ENCODE data around the gene CORIN.

The CORIN gene

DNA sequence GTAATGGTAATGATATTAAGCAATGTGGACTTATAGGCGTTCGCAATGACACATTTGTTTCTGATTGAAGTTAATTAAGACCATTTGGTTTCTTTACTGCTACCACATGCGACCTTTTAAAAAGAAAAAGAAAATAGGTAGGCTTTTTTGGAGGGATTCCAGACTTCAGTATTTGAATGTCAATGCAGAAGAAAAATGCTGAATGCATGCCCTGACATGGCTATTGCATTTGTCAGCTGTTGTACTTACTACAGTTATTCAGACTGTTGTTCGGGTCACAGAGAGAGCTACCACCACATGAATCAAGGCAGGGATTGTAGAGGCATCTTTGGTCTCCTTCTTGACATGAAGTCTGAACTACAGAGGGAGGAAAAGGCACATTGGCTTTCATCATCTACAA lies 163.7 kb downstream of the CORIN start:
- peak; percentile 53 for DNase-seq

DNA sequence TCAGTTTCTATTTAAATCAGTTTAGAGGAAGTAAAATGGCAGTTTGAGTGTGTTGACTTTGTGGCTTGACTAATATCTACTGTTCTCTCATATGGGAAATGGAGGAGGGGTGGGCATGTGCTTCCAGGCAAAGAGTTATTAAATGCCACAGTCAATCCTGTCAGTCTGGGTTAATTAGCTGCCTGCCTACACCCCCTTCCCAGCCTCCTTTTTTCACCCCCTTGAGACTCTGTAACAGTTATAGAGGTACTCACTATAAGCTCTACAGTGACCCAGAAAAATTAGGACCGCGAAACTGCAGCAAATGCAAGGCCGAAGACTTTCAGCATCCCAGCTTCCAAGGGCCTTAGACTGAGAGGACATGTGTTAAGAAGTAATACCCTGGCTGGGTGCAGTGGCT lies 165.2 kb downstream of the CORIN start:
- no peak for DNase-seq

DNA sequence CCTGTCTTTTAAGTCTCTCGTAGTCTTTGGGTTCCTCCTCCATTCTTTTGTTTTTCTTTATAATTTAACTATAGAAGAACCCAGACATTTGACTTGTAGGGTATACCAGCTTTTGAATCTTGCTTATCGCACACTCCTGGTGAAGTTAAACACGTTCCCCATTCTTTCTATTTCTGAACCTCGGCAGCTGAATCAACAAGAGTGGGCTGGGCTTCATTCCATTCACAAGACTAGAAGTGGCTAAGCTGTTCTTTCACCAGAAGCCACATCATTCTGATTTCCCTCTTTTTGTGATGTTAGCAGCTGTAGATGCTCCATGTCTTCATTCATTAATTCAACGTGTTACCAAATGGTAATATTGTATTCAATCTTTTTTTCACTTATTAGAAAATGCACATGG lies 167.9 kb downstream of the CORIN start:
- no peak for DNase-seq

DNA sequence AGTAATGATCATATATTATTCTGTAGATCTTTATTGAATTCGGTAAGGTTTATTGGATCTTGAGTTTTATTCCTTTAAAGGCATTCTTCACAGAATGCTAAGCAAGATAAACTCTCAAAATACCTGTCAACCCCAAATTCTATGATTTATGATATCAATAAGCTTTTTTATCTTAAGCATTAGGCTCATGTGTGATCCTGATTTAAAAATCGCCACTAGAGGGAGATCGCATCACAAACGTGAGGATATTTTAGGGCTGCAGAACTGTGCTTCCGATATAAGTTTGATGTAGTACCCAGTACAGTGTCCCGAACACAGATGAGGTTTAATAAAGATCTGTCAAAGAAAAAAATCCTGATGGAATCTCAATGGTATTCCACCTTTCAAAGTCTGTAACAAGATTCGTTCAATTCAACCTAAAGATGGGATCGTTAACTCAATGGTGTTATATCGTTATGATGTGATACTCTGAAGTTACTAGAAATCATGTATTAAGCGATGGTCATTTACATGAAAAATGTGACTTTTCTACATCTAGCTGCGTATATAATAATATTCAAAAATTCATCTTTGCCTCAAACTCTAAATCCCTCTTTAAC lies 169.0 kb downstream of the CORIN start:
- DNase-seq = peak; percentile 62

DNA sequence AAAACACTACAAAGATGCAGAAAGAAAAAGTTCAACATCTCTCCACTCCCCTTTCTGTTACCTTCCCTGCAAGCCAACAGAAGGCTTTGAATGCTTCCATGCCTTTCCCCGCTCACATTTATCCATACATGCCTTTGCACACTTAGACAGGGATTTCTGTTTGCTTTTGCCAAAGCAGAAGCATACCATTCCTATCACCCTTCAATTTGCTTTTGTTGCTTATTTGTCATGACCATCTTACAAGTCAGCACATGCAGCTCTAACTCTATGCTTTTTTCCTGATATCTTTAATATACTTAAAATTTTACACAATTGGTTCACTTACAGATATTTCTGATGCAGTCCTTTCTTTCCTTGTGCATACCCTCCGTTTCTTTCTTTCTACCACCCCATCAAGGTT lies 169.6 kb downstream of the CORIN start:
- DNase-seq = no peak

DNA sequence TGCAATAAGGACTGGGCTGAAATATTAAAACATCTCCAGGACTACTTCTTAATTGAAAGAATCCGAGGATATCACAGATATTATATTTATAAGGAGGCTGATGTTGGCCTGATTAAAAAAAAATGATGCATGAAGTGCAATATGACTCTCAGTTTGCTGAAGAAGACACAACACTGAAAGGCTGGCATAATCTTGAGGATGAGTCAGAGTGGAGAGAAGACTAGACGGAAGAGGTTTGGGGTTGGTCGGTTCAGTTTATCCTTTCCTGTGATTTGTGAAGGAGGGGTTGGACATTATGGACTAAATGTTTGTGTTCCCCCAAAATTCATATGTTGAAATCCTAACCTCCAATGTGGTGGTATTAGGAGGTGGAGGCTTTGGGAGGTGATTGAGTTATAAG lies 170.3 kb downstream of the CORIN start:
- DNase-seq = no peak

DNA sequence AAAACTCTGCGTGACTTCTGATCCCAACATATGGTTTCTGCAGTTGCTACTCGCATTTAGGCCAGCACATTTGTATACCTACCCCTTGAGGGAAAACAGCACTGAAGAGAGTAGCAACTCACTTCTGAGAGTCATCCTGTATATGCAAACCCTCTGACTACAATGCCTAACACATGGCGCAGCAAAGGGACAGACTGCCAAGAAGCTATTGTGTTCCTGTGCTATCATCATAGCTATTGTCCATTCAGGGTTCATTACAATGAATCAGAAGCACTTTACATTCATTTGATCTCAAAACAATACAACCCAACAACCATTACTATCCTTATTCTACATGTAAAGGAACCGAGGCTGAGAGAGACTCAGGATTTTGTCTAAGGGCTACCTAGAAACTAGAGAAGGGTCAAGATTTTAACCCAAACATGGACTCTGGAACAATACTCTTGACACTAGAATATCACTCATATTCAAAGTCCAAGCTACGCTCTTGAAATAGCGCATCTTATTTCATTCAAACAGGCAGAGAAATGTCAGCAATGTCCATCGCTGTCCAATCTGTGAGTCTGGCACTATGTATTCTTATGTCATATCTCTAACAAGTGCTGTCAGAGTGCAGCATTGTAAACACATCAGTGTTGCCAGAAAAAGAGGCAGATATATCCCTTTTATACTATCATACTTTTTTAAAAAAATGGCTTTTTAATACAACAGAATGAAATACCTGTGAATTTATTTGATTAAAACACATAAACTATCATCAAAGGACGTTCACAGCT lies 173.6 kb downstream of the CORIN start:
- no peak for DNase-seq

DNA sequence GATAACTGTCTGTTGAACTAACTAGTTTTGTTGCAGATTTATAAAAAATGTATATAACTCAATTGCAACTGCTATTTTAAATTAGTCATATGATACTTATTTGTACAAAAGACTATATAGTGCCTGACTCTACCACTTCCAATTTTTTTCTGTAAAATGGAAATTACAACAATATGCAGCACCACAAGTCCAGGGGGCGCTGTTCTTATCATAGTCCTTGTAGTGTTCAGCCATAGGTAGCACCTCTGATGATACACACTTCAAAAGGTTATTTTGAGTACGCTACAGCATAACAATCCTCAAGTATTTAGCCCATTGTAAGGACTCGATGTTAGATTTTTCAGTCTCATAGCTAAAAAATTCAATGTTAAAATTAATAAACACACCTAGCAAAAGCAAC lies 174.9 kb downstream of the CORIN start:
- no peak for DNase-seq

DNA sequence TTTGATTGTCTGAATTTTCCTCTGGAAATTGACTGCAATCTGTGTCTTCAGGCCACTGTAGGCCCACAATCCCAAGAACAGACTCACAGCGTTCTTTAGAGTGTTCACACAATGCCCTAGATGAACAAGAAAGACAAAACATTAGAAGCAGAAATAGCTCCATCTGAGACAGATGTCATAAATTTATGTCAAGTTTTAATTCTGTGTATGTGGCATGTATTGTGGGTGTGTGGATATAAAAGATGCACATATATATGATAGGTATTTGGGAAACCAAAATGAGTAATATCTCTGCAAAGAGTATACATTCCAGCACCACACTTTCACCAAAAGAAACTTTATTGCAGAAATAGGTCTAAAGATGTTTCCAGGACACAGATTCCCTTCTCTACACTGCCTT lies 176.1 kb downstream of the CORIN start:
- DNase-seq = peak; percentile 64

DNA sequence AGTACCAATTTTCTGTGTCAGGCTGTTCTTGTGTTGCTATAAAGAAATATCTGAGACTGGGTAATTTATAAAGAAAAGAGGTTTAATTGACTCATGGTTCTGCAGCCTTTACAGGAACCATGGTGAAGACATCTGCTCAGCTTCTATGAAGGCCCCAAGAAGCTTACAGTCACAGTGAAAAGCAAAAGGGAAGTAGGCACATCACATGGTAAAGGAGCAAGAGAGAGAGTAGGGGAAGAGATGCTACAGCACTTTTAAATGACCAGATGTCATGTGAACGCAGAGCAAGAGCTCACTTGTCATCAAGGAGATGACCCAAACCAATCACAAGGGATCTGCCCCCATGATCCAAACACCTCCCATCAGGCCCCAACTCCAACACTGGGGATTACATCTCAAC lies 178.5 kb downstream of the CORIN start:
- no peak for DNase-seq

DNA sequence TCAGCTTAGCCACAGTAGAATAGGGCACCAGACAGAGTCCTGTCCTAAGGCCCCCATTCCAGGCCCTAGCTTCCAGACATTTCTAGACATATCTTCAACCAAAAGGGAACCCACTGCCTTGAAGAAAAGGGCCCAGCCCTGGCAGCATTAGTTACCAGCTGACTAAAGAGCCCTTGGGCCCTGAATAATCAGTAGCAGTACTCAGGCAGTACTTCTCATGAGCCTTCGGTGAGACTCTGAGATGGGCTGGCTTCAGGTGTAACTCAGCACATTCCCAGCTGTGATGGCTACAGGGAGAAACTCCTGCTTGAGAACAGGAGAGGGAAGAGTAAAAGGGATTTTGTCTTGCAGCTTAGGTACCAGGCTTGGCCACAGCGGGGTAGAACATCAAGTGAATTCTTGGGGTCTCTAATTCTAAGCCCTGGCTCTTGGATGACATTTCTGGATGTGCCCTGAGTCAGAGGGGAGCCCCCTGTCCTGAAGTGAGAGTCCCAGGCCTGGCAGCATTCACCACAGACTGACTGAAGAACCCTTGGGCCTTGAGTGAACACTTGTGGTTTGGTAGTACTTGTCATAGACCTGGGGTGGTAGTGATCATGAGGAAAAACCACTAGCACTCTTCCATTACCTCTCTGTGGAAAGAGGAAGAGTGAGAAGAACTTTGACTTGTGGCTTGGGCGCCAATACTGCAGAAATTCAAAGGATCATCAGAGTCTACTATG lies 182.7 kb downstream of the CORIN start:
- DNase-seq = no peak

DNA sequence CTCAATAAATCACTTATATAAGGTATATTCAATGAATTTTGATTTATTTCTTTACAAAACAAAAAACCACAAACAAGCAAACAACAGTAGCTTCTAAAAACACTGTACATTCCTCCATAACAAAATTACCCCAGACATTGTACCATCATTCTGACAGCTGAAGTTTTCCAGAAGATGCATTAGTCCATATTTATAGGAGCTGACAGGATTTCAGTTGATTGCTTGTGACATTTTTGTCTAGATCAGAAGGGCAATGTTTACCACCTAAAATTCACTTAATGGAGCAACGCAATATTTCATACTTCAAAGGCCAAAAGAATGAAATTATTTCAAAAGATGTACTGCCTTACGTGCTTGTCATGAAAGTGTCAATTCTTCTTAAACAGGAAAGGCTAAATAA lies 185.8 kb downstream of the CORIN start:
- DNase-seq = no peak

DNA sequence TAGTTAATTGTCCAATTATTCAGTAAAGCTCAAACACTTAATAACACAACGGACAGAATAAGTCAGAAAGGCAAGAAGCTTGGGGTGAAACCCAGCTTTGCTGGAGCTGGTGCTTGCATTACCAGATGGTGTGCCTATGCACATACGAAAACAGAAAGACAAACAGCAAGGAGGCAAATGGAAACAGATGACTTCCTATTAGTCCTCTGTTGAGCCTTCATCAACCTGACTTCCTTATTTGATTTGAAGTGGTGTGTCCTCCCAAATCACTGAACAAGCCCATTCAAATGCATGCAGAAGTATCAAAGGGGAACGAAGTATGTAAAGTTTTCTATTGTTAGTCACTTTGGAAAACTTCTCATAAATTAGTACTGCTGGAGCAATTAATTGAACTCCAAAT lies 186.6 kb downstream of the CORIN start:
- DNase-seq = no peak

DNA sequence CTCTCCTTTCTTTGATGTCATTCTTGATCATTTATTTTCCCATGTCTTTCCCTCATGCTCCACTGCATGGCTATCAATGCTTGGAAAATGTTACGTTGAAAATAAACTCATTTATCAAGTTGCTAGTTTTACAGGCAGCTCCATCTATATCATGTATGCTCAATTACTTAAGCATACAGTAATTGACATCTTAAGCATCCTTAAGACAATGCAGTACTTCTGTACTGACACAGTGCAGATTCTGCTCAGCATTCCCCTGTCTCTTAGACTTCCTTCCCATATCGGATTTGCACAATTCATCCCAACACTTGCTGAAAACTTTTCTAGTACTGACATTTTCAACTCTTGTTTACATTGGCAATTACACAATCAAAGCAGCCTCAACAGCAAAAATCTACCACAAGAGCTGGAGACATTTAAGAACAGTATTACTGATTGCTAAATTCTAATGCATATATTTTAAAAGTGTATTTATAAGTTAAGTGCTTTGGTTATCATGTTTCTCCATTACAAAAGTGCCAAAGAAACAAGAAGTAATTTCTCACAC lies 187.2 kb downstream of the CORIN start:
- peak; percentile 33 for DNase-seq

DNA sequence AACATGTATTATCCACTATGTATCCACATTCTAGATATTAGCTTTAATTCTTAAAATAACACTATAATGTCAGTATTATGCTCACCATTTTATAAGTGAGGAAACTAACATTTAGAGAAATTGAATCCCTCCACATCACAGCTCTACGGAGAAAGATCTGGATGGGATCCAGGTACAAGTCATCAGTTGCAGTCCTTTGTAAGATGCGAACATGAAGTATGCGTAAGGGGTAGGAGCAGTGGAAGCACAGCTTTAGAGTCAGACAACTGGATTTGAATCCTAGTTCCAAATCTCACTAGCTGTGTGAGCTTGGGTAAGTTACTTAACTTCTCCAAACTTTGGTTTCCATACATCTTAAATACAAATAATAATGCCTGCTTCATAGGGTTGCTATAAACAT lies 190.3 kb downstream of the CORIN start:
- DNase-seq = no peak

DNA sequence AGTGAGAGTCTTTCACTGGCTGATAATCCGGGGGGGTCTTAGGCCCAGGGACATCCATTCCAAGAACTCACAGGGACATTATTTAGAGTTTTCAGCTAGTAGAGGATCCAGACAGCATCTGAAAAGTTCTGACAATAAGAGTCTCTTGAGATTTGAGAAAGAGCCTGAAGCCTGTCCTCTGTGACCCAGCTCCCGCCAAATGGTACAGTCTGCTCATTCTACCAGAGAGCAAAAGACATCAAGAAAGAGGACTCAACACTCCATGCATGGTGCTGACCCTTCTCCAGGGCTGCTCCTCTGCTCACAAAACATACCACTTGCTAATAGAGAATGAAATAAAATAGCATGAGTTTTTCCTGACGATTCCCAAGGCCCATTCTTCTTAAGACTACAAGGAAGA lies 190.8 kb downstream of the CORIN start:
- no peak for DNase-seq

DNA sequence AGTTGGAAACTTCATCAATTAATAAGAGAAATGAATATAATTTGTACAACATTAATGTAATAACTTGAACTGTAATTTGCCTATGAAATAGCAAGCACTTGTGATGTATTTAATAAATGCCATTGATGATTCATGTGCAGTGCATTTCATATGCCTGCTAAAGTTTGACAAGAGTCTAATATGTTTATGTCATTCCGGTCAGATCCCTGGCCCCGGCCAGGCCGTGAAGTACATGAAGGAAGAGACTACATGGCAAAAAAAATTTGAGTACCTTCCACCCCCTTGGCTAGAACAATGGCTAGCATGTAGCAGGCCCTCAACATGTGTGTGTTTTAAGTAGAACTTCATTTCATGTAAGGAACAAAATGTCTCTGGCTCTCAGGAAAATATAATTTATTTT lies 191.5 kb downstream of the CORIN start:
- DNase-seq = no peak

DNA sequence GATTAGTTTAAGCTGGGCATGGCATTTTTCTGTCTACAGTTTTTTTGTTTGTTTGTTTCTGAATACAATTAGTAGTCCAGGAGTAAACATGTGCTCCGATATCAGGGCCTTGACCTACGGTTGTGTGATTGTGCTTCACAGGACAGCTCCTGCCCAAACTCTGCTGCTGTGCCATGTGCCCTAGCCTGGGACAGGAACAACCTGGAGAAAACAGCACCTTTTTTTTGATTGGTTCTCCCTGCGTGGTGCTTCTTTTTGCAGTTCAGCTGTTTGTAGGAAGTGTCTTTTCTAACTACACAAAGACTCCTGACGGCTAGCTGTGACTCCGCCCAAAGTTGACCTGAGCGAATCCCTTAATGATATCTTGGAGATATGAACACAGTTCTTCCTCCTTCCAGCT lies 194.0 kb downstream of the CORIN start:
- DNase-seq = no peak

DNA sequence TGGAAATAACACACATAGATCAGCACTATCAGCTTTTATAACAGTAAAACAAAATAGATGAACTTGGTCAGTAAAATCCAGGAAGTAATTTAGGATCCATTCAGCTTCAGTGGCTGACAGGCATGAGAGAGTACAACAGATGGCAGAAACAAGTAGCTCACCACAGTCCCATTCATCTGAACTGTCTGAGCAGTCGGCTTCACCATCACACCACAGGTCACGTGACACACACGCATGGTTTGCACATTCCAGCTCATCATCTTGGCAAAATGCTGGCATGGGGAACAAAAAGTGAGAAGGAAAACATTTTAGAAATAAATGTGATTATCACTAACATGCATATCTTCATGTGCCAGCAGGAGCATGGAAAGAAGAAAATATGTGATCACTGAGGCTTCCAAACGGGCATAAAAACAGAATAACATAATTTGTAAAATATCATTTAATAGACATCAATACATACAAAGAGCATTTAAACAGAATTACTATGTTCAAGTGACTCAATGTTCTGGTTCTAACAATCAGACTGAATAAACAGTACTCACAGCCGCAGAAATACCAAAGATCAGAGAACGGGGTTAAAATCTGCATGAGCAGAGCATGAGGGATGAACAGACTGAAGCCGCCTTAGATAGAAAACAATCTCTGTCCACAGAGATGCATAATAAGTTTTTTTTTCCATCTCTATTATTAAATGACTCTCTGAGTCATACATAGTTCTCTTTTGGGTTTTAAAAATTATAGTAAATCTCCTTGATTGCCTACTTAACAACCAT lies 194.7 kb downstream of the CORIN start:
- DNase-seq = peak; percentile 86

DNA sequence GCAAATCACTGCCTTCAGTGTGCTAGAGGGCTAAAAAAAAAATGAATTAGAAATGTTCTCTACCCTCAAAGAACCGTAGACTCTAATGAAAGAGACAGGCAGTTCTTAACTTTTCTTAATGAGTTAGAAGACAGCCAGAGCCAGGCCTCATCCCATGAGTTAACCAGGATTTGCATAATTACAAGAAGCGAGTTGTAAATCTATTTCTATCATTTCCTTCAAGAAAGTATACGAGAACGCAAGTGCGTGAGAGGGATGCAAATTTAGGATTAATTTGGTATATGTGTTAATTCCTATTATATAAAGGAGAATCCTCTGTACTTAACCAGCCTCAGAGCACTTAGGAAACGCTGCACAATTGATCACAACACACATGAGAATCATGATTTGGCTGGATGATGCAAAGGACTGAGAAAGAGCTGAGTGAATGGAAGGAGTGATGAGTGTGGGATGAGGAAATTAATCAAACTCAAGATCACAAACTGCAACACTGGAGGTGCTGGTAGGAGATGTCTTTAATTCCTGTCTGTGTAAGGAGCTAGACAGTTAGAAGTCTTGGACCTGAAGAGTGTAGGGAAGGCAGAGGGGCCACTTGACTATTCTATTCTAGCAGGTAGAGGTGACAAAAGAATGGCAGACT lies 195.6 kb downstream of the CORIN start:
- DNase-seq = no peak

DNA sequence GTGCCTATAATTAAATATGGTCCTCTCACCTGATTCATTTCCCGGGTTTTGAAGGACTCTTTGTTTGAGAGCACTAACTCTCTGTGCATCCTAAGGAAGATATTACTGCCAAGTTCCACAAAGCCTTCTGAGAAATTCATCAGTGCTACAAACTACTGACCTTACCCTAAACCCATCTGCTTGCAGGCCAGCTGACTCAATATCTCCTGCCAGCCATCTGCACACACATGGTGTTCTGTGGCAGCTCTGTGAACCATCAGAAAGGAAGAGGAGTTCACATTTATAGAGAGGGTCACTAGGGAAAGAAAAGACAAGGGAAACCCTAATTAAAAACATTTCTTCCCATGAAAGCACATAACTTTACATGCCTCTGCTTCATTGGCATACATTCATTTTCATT lies 196.1 kb downstream of the CORIN start:
- DNase-seq = peak; percentile 30

DNA sequence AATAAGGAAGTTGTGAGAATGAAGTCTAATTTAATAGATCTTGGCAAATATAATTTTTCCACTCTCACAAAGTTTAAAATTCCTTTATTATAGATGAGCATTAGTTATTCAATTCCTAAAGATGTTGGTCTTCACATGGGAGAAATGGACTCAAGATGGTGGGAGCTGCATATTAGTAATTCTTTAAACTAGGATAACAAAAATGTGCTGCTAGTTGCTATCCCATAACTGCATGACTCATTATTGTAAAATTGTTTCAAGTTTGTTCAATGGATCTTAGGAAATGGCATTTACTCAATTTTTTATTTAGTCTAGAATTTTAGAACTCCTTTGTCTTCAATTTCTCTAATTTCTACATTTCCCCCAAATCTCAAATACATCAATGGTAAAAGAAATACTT lies 197.0 kb downstream of the CORIN start:
- peak; percentile 41 for DNase-seq

All from fibroblast of skin of abdomen (primary cell).